Neural progenitor cell (in vitro differentiated cells): ENCODE results near the gene ZFP36L2. TPM values are rescaled to one million over a fixed set of nuclear protein-coding genes. Genes with fewer than 3 reads are reported as not detected.

Experiments used
- DNase-seq: peaks from one replicate; pipeline ENCODE4 v3.0.0-alpha.2; 2016; ENCODE audit warnings: low spot score
- H2AFZ ChIP-seq: fragments of 200-600 bp; sonication (generic); replicated peaks from 2 replicates; pipeline ENCODE4 v1.6.1; 2016; ENCODE audit warnings: antibody characterized with exemption
- H3F3A ChIP-seq: fragments of 200-600 bp; sonication (generic); 2 replicates; pipeline ENCODE4 v1.6.1; 2016; ENCODE audit warnings: antibody characterized with exemption, low read depth
- H3K27ac ChIP-seq: fragments of 200-600 bp; sonication (generic); 2 replicates; pipeline ENCODE4 v1.5.1; 2016; ENCODE audit warnings: mild to moderate bottlenecking
- H3K27me3 ChIP-seq: fragments of 200-600 bp; sonication (generic); 2 replicates; pipeline ENCODE4 v1.6.1; 2016; ENCODE audit warnings: mild to moderate bottlenecking, moderate library complexity
- H3K36me3 ChIP-seq: fragments of 200-600 bp; sonication (generic); 2 replicates; pipeline ENCODE4 v1.5.1; 2016
- H3K4me1 ChIP-seq: fragments of 200-600 bp; sonication (generic); 2 replicates; pipeline ENCODE4 v1.6.1; 2016; ENCODE audit warnings: mixed run types
- H3K4me2 ChIP-seq: fragments of 200-600 bp; sonication (generic); 2 replicates; pipeline ENCODE4 v1.6.1; 2016
- H3K4me3 ChIP-seq: fragments of 200-600 bp; sonication (generic); 2 replicates; pipeline ENCODE4 v1.5.1; 2016
- H3K79me2 ChIP-seq: fragments of 200-600 bp; sonication (generic); 2 replicates; pipeline ENCODE4 v1.6.1; 2016; ENCODE audit warnings: low read depth
- H3K9ac ChIP-seq: fragments of 200-600 bp; sonication (generic); 2 replicates; pipeline ENCODE4 v1.6.1; 2016
- H3K9me3 ChIP-seq: fragments of 200-600 bp; sonication (generic); 2 replicates; pipeline ENCODE4 v1.5.1; 2016; ENCODE audit warnings: low read depth
- H4K20me1 ChIP-seq: fragments of 200-600 bp; sonication (generic); 2 replicates; pipeline ENCODE4 v1.6.1; 2016; ENCODE audit warnings: low read depth
- H3K27ac Mint-ChIP-seq: 3 replicates; pipeline ENCODE4 v1.8.0; 2021; ENCODE audit warnings: mixed read lengths
- H3K27me3 Mint-ChIP-seq: 2 replicates; pipeline ENCODE4 v1.8.0; 2022; ENCODE audit warnings: low read depth, mild to moderate bottlenecking, inconsistent platforms, moderate library complexity, mixed read lengths; ENCODE audit not compliant: insufficient read depth
- H3K36me3 Mint-ChIP-seq: 3 replicates; pipeline ENCODE4 v1.8.0; 2021; ENCODE audit warnings: mixed read lengths
- H3K4me1 Mint-ChIP-seq: 3 replicates; pipeline ENCODE4 v1.8.0; 2021; ENCODE audit warnings: mixed read lengths
- H3K4me3 Mint-ChIP-seq: 3 replicates; pipeline ENCODE4 v1.8.0; 2021; ENCODE audit warnings: mild to moderate bottlenecking, moderate library complexity, mixed read lengths
- H3K9me3 Mint-ChIP-seq: 3 replicates; pipeline ENCODE4 v1.8.0; 2020; ENCODE audit warnings: mixed read lengths
- CTCF ChIP-seq: fragments of 200-600 bp; sonication (generic); IDR thresholded peaks from 2 replicates; pipeline ENCODE4 v1.5.1; 2017; ENCODE audit warnings: antibody characterized with exemption, mild to moderate bottlenecking
- EZH2 ChIP-seq: fragments of 200-600 bp; sonication (generic); IDR thresholded peaks from 2 replicates; pipeline ENCODE4 v1.6.1; 2017; ENCODE audit warnings: antibody characterized with exemption, mild to moderate bottlenecking, moderate library complexity
- EZH2phosphoT487 ChIP-seq: fragments of 200-600 bp; sonication (generic); IDR thresholded peaks from 2 replicates; pipeline ENCODE4 v1.6.1; 2017; ENCODE audit warnings: antibody characterized with exemption
- total RNA-seq: library from RNA; depleted of rRNA; stranded (reverse); fragments of >200 nt; gene quantifications from 2 replicates; pipeline ENCODE4 v1.2.3, GENCODE V29; 2015; ENCODE audit warnings: low replicate concordance

The ZFP36L2 gene
- total RNA-seq, 1 donor from 2014 or later = 13.8 TPM

GRCh38 chr2:43176449-43176848 is 50.0 kb downstream of the ZFP36L2 start:
- no peaks in the 10 kb centered on the region for H3K79me2 ChIP-seq
- Mint-ChIP-seq H3K4me1 (peaks cover 49% of the 10 kb centered on the region), H3K36me3 (no peaks in the 10 kb centered on the region)

GRCh38 chr2:43175876-43176275 is 50.5 kb downstream of the ZFP36L2 start:
- Histone ChIP-seq H3K9me3 (peaks cover 4% of the 10 kb centered on the region), H3K4me3 (no peak overlapping the region), H2AFZ (no peak overlapping the region), H3K4me1 (peaks cover 24% of the 10 kb centered on the region), H3K79me2 (no peaks in the 10 kb centered on the region), H3K27me3 (no peaks in the 10 kb centered on the region), H3K36me3 (no peaks in the 10 kb centered on the region), H3K4me2 (no peak overlapping the region), H3F3A (peaks cover 28% of the 10 kb centered on the region), H3K27ac (no peak overlapping the region), H4K20me1 (no peaks in the 10 kb centered on the region), H3K9ac (no peak overlapping the region)
- Mint-ChIP-seq H3K4me3 (no peak overlapping the region), H3K4me1 (peaks cover 52% of the 10 kb centered on the region), H3K9me3 (no peaks in the 10 kb centered on the region), H3K27ac (no peak overlapping the region), H3K36me3 (no peaks in the 10 kb centered on the region), H3K27me3 (peaks cover 11% of the 10 kb centered on the region)
- no peak for TF ChIP-seq CTCF
- no peak for TF ChIP-seq EZH2phosphoT487
- TF ChIP-seq EZH2 = no peak
- no peak for DNase-seq

More at GRCh38 chr2:43176449-43176848, 50.0 kb downstream of the ZFP36L2 start:
- Histone ChIP-seq H3K36me3 (no peaks in the 10 kb centered on the region), H3K4me2 (no peak overlapping the region), H3K4me1 (peaks cover 24% of the 10 kb centered on the region), H3K4me3 (no peak overlapping the region), H2AFZ (no peak overlapping the region), H3F3A (peaks cover 33% of the 10 kb centered on the region), H4K20me1 (no peaks in the 10 kb centered on the region), H3K9me3 (peaks cover 4% of the 10 kb centered on the region), H3K27me3 (no peaks in the 10 kb centered on the region), H3K9ac (no peak overlapping the region), H3K27ac (no peak overlapping the region)
- H3K4me3 Mint-ChIP-seq = no peak overlapping the region
- no peaks in the 10 kb centered on the region for H3K9me3 Mint-ChIP-seq
- DNase-seq = no peak
- H3K27ac Mint-ChIP-seq = no peak overlapping the region
- TF ChIP-seq CTCF (no peak), EZH2phosphoT487 (no peak), EZH2 (no peak)
- peaks cover 11% of the 10 kb centered on the region for H3K27me3 Mint-ChIP-seq

- Mint-ChIP-seq H3K9me3 (no peaks in the 10 kb centered on the region), H3K4me1 (peaks cover 53% of the 10 kb centered on the region), H3K27ac (peak overlapping the region; percentile 35), H3K36me3 (no peaks in the 10 kb centered on the region), H3K27me3 (peaks cover 11% of the 10 kb centered on the region), H3K4me3 (peak overlapping the region; percentile 16)
- no peaks in the 10 kb centered on the region for H4K20me1 ChIP-seq
- H3K79me2 ChIP-seq = no peaks in the 10 kb centered on the region
- no peak overlapping the region for H3K4me2 ChIP-seq
- peaks cover 4% of the 10 kb centered on the region for H3K9me3 ChIP-seq
- H3K27ac ChIP-seq = no peak overlapping the region
- DNase-seq = peak; percentile 26
- peaks cover 20% of the 10 kb centered on the region for H3F3A ChIP-seq
- no peaks in the 10 kb centered on the region for H3K36me3 ChIP-seq
- TF ChIP-seq EZH2 (no peak), EZH2phosphoT487 (no peak), CTCF (no peak)
- no peak overlapping the region for H2AFZ ChIP-seq
- peaks cover 17% of the 10 kb centered on the region for H3K4me1 ChIP-seq
- H3K4me3 ChIP-seq = no peak overlapping the region
- no peak overlapping the region for H3K9ac ChIP-seq
- H3K27me3 ChIP-seq = no peaks in the 10 kb centered on the region
These were observed 51.4 kb downstream of the ZFP36L2 start for GRCh38 chr2:43175020-43175441.
